NCI-H1105 (cell line): ENCODE data around the gene CD93.
A peak's percentile ranks its signal among the peaks of the same experiment; 100 is the strongest.

Experiments used
- DNase-seq: peaks from one replicate; lab custom pipeline; 2025; lab: John Stamatoyannopoulos, UW

CD93 gene

DNA sequence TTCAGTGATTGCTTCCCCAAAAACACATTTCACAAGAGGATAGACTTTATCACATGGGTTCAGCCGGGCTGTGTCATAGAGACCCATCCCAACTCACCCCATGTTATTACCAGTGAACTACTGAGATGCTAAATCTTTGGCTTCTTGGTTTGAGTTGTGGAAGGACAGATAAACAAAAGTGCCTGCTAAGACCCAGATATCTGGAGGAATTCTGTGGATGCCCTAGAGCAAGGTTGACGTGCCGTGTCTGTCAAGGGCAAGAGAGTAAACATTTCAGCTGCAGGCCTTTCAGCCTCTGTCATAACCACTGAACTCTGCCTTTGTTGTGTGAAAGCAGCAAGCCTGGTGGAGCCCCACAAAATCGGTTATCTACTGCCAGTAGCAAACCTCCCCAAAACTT, 25.5 kb downstream of the CD93 start:
- DNase-seq = no peak

DNA sequence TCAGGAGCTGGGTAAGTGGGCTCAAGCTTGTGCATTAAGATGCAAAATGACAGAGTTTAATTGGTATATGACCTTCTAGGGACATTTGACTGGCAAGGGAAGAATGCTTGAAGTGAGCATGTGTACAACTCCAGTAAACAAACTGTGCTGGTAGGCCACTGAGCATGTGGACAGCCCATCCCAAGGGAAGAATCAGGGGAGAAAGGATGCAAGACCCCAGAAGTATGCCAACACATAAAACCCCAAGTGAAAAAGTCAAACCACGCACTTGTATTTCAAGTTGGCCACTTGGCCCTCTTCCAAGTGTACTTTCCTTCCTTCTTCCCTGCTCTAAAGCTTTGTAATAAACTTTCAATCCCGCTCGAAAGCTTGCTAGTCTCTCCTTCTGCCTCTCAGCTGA, 26.3 kb downstream of the CD93 start:
- no peak for DNase-seq

DNA sequence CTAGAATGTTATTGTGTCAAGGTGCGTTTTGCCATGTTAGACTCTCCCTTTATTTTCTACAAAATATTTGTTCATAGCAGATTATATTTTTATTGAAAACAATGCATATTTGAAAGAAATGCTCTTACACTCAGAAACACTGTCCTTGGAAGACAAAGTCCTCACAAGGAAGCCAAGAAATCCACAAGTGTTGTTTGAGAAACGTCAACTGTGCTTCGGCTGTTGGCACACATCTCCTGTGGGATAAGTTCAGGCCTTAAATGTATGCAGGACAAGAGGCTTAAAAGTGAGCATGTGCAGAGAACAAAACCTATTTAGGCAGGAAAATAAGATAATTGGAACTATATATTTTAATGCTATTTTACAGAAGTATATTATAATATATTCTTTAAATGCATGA, 27.1 kb downstream of the CD93 start:
- no peak for DNase-seq

DNA sequence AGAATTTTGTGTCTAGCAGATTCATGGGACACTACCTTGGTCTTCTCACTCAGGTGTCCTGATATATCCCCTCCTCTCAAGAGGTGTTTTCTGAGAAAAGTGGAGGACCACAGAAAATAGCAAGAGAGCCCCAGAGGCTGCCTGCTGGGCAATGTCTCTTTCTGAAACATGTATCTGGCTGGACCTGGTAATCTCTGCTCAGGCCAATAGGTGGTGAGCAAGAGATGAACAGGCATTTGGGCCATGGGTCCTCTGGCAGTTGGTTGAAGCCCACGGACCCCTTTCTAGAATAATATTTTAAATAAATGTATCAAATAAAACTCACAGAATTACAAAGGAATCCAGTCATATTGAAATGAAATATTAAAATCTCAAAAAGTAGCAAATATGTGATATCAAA, 27.9 kb downstream of the CD93 start:
- DNase-seq = no peak

DNA sequence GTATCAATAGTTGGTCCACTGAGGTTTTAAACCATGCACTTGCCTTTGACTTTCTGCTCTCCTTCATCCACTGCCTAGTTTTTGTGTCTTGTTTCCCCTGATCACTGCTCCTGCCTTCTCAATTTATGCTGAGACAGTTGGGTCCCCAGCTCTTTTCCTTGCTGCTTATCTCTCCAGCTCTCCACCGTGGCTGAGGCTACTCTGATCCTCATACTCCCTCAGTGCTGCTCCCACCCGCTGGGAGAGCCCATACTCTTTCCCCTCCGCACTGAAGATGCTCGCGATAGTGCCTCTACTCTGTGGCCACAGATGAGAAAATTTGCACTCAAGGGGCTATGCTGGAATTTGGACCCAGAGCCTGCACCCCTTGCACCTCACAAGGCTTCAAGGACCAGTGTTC, 33.2 kb downstream of the CD93 start:
- no peak for DNase-seq

DNA sequence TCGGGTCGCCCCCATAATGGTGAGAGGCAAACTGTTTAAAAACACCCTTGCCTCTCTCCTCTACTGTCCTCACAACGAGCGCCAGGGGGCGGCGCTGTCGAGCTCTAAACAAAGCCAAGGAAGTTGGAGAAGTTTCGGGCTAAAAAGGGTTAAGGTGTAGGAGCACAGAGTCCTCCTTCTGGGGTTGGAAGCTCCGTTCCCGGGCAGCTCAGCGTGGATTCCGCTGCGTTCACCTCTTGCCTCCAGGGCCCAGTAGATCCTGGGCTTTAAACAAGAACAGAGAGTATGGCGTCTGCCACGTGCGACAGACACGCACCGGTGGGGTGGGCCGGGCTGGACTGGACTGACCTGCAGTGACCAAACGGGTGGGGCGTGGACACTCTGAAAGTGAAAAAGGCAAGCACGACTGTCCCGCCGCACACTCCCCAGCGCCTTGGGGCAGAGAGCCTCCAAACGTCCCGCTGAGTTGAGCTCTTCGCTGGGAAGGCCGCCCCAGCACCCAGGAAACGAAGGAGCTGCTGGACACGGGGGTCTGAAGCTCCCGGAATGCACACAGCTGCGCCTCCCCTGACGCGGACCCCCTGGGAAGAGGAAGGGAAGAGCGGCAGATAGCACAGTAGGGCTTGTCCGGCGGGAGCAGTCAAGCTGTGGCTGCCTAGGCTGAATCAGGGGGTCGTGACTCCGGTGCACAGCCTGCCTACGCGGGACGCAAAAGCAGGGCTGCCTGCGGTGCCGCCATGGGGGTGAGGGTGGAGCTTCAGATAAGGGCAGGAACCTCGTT, 35.1 kb downstream of the CD93 start:
- DNase-seq = no peak

DNA sequence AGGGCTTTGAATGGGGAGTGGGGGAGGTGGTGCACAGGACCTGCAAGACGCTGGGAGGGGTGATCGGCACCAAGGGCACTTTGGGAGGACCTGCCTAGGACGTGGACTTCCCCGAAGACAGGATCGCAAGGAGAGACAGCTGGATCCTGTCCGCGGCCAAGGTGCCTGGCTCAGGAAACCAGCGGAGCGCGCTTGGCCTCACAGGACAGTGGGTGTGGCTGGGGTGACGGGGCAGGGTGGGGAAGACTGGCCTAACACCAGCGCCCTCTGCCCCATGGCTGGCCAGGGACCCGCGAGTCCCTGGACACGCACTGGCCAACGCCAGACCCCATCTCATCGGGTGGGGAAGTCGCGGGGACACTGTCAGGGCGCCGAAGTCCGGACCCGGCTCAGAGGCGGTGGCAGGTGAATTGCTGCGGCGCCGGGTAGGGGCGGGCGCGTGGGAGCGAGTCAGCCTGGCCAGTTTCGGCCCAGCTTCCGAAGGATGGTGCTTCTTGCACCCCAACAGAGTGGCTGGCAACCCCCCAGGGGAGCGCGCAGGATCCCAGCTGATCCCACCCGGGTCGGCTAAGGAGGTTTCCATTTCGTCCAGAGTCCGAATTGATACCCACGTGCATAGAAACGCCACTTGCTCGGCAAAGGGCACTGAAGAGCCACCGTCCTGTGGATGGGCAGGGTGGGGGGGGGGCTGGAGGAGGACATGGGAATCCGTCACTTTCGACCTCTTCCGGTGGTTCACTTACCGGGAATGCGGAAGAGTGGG, 35.9 kb downstream of the CD93 start:
- no peak for DNase-seq

DNA sequence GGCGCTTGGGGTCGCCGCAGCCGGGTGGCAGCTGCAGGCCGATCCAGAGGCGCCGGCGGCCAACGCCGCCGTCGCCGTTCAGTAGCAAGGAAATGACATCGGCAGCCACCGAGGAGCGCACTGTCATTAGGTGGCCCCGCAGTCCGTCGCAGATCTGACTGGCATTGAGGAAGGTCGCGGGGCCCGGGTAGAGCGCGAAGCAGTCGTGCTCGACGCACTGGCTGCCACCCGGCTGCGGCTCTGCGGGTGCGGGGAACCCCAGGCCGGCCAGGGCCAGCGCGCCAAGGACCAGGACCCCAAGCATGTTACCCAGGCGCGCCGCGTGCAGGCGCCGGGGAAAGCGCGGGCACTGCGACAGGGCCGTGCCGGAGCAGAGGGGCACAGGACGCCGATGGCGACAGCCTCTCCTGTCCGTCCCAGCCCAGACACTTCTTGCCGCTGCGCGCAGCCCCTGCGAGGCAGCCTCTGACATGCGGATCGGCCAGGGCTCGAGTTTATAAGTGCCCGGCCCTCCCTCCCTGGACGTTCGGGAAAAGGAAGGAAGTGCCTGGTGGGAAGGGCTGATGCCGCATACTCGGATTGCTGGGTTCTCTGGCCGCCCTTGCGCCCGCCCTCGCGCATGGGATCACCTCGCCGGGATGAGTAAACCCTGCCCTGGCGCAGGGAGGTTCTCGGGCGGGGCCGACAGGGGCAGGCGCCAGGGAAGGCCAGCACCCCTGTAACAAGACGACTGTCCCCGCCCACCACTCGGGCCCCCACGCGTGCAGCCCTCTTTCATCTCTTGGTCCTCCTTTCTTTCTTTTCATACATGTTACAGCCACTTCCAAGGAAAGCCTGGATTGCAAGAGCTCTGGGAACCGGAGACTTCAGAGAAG, 36.7 kb downstream of the CD93 start, which contains the start of gene THBD:
TSS of gene THBD (minus strand) at position 472 of the 875 bp plus-strand sequence. CDS start at position 304, 168 bp downstream.
- no peak for DNase-seq

DNA sequence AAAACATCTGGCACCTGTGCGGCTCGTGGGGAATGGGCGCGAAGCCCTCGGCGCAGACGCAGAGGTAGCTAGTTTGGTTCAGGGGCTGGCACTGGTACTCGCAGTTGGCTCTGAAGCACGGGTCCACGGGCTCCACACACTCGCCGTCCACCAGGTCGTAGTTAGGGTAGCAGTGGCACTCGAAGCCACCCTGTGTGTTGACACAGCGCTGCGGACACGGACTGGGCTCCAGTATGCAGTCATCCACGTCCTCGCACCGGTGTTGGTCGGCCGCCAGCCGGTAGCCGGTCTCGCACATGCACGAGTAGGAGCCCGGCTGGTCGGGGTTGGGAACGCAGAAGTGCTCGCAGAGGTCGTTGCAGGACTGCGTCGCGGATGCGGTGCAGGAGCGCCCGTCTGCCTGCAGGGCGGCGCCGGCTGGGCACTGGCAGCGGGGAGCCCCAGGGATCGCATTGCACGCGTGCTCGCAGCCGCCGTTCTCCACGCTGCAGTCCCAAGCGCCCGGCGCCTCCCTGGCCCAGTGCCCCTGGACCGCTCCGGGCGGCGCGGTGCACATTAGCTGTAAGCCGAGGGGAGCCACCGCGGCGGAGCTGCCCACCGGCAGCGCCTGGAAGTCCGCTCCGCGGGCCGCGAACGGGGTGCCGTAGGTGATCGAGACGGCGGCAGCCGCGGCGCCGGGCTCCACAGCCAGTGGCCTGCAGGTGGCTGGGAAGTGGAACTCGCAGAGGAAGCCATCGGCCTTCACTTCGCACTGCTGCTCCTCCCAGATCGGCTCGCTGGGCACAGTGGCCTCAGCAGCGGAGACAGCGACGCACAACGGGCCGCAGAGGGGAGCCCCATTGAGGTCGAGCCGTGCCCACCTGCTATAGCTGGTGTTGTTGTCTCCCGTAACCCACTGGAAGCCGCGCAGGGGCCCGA, 37.6 kb downstream of the CD93 start:
- no peak for DNase-seq

DNA sequence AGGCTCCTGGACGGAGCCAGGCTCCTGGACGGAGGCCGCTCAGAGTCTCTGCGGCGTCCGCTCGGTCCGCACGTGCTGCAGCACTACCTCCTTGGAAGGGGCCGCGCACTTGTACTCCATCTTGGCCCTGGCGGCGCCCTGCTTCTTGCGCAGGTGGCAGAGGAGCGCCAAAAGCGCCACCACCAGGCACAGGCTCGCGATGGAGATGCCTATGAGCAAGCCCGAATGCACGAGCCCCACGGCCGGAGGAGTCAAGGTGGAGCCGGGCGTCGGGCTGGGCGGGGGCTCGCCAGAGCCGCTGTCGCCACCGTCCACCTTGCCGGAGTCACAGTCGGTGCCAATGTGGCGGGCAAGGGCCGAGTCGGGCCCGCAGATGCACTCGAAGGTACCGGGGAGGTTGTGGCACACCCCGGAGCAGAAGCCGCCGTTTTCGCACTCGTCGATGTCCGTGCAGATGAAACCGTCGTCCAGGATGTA, 38.3 kb downstream of the CD93 start:
- no peak for DNase-seq

DNA sequence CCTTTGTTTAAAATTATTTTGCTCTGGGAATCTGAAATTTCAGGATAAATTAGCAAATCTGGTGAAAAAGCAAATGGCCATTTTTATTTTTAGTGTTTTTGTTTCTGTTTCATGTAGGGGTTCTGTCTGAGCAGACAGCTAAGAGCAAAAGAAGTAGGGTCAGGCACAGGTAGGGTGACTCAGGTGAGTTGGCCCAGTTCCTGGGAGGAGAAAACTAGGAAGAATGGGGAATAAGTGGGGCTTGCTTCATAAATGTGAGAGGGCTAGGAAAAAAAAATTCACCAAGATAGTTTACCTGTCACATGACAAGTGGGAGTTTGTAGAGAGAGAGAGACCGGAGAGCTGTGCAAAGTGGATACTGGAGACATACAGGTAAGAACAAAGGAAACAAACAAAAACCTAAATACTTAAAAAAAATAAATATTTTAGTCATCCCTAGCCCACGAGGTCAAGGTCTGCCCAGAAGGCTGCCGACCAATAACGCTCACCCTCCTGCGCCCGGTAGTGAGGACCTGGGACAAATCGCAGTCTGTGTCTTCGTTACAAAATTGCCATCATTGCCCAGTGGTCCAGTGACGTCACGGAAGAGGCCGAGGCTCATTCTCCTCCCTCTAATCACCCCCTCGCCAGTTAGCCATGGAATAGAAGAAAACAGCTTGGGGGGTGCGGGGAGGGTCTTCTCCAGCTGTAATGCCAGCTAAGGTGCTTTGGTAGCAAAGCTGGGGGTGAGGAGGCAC, 39.0 kb downstream of the CD93 start:
- DNase-seq = no peak

DNA sequence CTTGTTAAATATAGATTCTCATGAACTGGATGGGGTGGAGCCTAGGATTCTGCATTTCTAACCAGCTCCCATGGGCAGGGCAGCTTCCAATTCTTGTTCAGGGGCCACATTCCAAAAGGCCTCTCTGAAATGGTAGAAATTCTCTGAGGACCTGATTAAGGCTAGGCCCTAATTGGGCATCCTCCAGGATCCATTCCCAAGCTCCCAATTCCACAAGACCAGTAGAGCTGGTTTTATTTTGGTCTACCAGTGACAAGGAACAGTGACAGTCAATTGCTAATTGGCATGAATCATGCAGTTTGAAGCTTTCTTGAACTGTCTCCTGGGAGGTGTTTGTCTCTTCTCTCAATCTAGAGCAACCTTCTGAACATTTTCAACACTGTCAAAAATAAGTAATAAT, 39.7 kb downstream of the CD93 start:
- DNase-seq = no peak

DNA sequence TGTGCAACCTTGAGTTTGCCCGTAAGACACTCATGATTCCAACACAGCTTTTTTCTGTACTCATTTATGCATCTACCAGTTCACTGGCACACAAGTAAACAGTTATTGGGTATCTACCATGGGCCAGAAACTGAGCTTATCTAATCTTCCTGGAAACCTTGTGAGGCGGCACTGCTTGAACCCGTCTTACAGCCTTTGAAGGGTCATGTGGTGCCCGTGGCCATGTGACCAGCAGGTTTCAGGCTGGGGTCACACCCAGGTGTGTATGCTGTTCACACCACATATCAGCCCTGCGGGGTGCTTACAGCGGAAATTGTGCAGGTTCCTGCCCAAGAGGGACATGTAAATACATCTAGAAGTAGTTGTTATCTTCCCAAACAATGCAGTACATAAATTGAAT, 42.7 kb downstream of the CD93 start:
- no peak for DNase-seq

DNA sequence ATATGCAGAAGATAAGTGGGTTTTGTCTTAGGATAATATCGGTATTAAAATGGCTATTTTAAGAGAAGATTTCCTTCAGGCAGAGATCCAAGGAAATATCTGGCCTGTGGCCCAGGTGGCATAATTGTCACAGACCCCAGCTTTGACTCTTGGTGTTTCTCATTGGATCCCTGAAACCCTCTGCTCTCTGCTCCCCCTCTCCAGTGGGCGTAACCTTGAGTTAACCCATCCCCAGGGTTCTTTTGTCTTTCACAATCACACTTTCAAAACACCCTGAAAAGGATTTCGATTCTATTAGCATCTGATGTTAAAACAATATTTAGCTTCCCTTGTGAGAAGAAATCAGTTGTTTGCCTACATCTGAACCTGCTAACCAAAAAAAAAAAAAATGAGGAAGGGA, 43.9 kb downstream of the CD93 start:
- DNase-seq = peak; percentile 60

DNA sequence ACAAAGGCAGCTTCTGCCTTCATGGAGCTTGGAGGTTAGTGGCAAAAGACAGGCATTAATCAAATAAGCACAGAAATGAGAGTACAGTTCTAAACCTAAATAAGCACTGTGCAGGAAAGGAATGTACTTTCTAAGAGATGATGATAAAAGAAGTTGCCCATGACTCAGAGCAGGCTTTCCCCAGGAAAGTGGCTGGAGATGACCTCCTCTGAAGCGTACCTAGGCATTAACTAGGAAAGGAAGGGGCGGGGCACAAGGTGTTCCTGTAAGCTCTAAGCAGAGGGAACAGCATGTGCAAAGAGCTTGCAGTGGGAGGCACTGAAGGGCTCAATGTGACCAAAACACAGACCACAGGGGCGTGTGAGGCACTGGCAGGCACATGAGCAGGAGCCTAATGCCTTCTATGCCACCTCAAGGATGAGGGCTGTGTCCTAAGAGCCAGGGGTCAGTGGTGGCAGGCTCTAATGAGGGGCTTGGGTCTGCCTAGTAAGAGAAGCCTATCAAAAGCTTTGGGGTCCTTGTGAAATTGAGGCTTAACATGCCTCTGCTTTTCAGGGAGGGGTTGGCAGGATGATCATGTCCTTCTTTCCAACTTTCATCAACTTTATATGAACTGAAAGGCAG, 46.1 kb downstream of the CD93 start:
- DNase-seq = no peak

DNA sequence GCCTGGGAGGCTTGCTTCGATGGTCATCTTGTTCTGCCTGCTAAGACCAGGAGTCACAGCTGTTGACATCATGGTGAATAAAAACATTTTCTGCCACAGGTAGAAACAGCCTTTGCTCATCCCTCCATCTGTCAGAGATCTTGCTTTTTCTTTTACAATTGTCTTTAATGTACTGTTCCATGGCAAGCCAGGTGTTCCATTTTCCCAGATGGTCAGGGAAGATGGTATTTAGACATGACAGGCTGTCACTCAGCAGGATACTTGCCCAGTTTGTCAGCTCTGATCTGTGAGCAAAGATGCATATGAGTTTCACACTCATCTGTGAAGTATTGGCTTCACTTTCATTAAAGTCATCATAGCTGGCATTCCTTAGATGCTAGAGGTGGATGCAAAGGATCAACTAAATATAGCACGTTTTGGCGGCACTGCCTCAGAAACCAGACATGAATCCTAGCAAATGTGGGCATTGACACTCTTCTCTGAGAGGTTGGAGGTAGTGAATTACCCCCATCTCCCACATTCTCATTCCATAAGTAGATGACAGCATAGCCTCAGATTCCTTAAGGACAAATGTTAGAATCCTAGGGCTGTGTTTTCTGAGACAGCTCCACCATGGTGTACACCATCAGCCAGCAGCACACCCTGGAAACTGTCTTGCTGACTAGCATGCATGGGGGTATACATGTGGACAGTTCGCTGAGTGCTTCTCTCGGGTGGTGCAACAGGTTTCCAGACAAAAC, 46.8 kb downstream of the CD93 start:
- DNase-seq = no peak

DNA sequence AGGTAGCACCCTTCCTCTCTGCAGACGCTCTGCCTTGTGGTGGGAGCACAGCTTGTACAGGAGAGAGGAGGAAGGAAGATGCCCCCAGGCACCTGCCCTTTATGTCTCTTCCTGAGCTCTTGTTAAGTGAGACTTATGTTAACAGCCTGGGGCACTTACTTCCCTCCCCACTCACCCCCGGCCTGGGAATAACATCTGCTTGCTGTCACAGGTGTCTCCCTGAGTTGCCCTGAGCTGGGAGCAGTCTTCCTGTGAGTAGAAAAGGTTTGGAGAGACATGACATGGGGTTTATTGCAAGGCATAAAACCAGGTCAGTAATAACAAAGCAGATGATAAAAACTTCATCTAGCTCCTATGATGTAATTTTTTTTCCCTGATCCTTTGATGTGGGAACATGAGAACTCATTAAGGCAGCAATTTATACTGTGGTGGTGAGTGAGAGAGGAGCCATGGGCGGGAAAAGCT, 49.1 kb downstream of the CD93 start:
- DNase-seq = no peak

DNA sequence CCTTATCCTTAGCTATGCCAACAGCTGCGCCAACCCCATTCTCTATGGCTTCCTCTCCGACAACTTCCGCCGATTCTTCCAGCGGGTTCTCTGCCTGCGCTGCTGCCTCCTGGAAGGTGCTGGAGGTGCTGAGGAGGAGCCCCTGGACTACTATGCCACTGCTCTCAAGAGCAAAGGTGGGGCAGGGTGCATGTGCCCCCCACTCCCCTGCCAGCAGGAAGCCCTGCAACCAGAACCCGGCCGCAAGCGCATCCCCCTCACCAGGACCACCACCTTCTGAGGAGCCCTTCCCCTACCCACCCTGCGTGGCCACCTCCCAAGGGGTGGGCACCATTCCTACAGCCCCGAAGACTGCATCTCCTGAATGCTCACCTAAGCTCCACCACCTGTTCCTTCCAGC, 49.8 kb downstream of the CD93 start:
- no peak for DNase-seq

DNA sequence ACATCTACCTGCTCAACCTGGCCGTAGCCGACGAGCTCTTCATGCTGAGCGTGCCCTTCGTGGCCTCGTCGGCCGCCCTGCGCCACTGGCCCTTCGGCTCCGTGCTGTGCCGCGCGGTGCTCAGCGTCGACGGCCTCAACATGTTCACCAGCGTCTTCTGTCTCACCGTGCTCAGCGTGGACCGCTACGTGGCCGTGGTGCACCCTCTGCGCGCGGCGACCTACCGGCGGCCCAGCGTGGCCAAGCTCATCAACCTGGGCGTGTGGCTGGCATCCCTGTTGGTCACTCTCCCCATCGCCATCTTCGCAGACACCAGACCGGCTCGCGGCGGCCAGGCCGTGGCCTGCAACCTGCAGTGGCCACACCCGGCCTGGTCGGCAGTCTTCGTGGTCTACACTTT, 50.4 kb downstream of the CD93 start:
- no peak for DNase-seq
